Activated gamma-delta T cell treated with Interleukin-2 at 50 U/mL for 16 hours (primary cell): ENCODE data around the gene ZNF202.

Experiments used
- DNase-seq: peaks from one replicate; pipeline ENCODE4 v3.0.0-alpha.2; 2020

The ZNF202 gene

DNA sequence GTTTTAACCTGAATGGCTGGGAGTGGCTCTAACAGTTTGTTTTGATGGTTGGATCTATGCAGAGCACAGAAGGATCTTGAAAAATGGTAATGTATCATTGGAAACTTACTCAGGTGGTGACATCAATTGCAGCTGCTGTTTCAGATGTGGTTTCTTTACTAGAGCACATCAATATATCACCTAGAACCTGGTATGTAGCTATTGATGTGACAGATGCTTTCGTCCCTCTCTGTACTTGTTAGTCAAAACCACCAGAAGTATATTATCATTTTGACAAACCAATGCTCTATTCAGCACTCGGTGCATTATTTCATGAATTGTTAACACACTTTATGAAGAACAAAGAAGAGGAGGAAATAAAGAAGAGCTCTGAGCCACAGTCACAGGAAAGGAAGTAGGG, 60.4 kb downstream of the ZNF202 start:
- DNase-seq = no peak

DNA sequence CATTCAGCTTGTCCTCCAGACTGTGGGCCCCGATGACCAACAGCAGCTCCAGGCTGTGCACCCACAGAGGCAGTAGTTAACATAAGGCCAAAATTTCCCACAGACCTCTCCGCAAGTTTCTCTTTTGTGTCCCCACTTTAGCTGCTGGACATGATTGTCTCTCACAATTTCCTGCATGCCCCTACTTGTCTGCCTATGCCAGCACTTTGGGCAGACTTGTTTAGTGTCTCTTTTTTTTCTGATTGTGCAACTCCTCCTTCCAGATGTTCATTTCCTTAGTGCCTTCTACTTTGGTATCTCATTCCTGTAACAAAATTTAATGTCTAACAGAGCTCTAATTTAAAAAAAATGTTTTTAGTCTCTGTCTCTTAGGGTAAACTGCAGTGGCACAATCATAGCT, 63.2 kb downstream of the ZNF202 start:
- DNase-seq = no peak

DNA sequence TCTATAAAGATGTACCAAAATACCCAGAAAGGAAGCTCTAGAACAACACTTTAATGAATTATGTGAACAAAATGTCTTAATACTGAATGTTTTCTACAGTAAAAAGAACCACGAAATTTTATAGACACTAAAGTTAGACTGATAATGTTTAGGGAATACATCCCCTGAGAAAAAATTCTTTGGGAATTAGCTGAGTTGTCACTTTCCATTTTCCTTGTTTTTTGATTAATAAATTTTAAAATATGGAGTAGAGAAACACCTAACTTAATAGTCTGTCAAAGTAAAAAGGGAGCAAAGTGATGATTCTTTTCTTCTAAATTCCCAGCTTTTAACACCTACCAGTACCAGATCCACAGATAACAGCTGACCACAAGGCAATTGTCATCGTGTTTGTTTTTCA, 64.0 kb downstream of the ZNF202 start:
- no peak for DNase-seq

DNA sequence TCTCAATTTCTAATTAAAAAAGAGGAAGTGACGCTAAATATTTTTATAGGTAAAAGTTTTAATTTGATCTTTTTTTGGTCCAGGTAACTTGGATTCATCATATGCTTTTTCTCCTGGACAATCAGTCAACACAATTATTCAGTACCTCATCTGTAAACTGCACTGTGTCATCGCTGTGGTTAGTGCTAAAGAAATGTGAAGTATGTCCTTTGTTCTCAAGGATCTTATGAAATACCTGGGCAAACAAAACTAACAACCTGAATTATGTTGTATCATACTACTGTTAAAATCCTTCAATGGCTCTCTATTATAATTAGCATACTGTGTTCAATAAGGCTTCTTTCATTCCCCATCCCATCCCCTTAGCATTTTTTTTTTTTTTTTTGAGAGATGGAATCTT, 67.2 kb downstream of the ZNF202 start:
- no peak for DNase-seq
